ENCODE data around the gene AMBRA1. TPM values are rescaled to one million over a fixed set of nuclear protein-coding genes. Genes with fewer than 3 reads are reported as not detected.

The AMBRA1 gene
- total and polyA plus RNA-seq, 2 donors (not counting 3 experiments of a cell fraction or from before 2014, with no cell fraction given), result 18.4 to 32.4 TPM

DNA sequence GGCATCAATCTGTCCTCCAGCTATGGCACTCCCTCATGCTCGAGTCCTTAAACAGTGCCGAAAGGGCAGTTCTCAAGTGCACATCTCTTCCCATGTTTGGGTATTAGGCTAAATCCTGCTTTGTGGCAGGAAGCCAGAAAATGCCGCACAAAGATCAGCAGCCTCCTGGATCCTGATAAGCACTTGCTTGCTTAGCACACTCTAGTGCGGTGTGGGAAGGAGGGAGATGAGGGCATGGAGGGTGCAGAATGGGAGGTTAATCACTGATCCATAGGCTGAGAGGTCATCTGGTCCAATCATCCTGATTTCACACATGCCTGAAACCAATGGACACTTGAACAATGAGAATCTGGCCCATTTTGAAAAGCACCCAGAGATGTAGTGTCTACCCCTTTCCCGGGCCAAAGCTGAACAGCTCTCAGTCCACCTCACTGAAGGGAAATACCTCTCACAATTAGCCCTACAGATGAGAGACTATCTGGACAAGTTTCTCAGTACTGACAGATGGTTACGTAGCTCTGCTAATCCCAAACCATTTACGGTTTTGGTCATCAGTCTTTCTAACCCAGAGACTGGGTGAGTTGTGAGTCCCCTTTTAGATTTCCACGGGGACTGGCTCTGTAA is 172.5 kb downstream of the AMBRA1 start:
- TF ChIP-seq GATA2 (IDR thresholded peaks at IDR 0.05; ENCODE audit: insufficient read depth, insufficient read length, low read depth, low read length) (no peak), MYC (IDR thresholded peaks at IDR 0.05; ENCODE audit: low read depth, low read length) (no peak), POLR2AphosphoS5 (IDR thresholded peaks at IDR 0.05; ENCODE audit: insufficient read depth, low read depth, low read length) (no peak), JUN (IDR thresholded peaks at IDR 0.05; ENCODE audit: borderline replicate concordance, insufficient read depth, insufficient read length, low read depth) (no peak), POLR2A (IDR thresholded peaks at IDR 0.05; ENCODE audit: low read depth, low read length) (no peak), FOS (IDR thresholded peaks at IDR 0.05; ENCODE audit: borderline replicate concordance, insufficient read depth, low read length) (no peak), EZH2 (IDR thresholded peaks at IDR 0.05; ENCODE audit: borderline replicate concordance, low read depth, low read length, severe bottlenecking) (no peak)
- TF ChIP-seq, protein P1, sequence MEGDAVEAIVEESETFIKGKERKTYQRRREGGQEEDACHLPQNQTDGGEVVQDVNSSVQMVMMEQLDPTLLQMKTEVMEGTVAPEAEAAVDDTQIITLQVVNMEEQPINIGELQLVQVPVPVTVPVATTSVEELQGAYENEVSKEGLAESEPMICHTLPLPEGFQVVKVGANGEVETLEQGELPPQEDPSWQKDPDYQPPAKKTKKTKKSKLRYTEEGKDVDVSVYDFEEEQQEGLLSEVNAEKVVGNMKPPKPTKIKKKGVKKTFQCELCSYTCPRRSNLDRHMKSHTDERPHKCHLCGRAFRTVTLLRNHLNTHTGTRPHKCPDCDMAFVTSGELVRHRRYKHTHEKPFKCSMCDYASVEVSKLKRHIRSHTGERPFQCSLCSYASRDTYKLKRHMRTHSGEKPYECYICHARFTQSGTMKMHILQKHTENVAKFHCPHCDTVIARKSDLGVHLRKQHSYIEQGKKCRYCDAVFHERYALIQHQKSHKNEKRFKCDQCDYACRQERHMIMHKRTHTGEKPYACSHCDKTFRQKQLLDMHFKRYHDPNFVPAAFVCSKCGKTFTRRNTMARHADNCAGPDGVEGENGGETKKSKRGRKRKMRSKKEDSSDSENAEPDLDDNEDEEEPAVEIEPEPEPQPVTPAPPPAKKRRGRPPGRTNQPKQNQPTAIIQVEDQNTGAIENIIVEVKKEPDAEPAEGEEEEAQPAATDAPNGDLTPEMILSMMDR (IDR thresholded peaks at IDR 0.05; ENCODE audit: extremely low read depth in 1 of 2, insufficient read depth in 1 of 2, low read depth in 1 of 2, low read length in 2 of 2), result no peak
- TF ChIP-seq, protein P2, sequence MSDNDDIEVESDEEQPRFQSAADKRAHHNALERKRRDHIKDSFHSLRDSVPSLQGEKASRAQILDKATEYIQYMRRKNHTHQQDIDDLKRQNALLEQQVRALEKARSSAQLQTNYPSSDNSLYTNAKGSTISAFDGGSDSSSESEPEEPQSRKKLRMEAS (IDR thresholded peaks at IDR 0.05; ENCODE audit: insufficient read depth, insufficient read length), result no peak
- Histone ChIP-seq H4K20me1 (replicated peaks; ENCODE audit: control insufficient read depth, extremely low read depth, insufficient read depth, low read length) (no peaks in the 10 kb centered on the region), H3K4me2 (ENCODE audit: insufficient read depth, low read length) (no peak overlapping the region), H3K27ac (ENCODE audit: insufficient read depth, low read depth, low read length) (no peak overlapping the region), H3K79me2 (ENCODE audit: control insufficient read depth, insufficient read depth, low read length) (no peaks in the 10 kb centered on the region), H3K9me1 (replicated peaks; ENCODE audit: control insufficient read depth, extremely low read depth, insufficient read depth, low read length) (no peaks in the 10 kb centered on the region), H2AFZ (ENCODE audit: low read depth, low read length) (no peak overlapping the region), H3K9ac (replicated peaks; ENCODE audit: extremely low read depth, insufficient read depth, low read length) (no peak overlapping the region), H3K4me1 (ENCODE audit: control insufficient read depth, extremely low read depth, insufficient read depth, low read length) (no peaks in the 10 kb centered on the region), H3K9me3 (replicated peaks; ENCODE audit: control insufficient read depth, insufficient read depth, low read length) (no peaks in the 10 kb centered on the region), H3K27me3 (ENCODE audit: control insufficient read depth in 2 of 2, insufficient read depth in 2 of 2, low read length in 2 of 2) (no peaks in the 10 kb centered on the region), H3K4me3 (replicated peaks in 1 of 3; ENCODE audit: insufficient read depth in 1 of 3, low read depth in 1 of 3, low read length in 3 of 3) (no peak overlapping the region), H3K36me3 (ENCODE audit: control insufficient read depth in 2 of 2, extremely low read depth in 1 of 2, insufficient read depth in 2 of 2, low read length in 2 of 2) (peaks cover 0 to 8% of the 10 kb centered on the region in 2 experiments)
- BruUV-seq (replicated peaks), result no TSS peak
- dilution Hi-C loops (cut with MboI; ENCODE audit: extremely low pct_ligation_motif_present, low sequenced_read_pairs) (no loop called here), intact Hi-C loops (cut with micrococcal nuclease) (no loop called here)
- ChIA-PET POLR2A (interaction anchor here (0.5 kb wide), 1 partner anchor 21 kb away, joined by 3 read pairs; no protein-coding TSS in a partner anchor), CTCF (no interaction called here)
- no peak for FAIRE-seq
- no peak for DNase-seq (ENCODE audit: low read depth, low spot score)
